Epithelial cell of esophagus (primary cell): ENCODE data around the gene GPSM1.

ENCODE experiments used
- DNase-seq: peaks from one replicate; pipeline ENCODE4 v3.0.0; 2010; ENCODE audit warnings: low read depth
- H3K4me3 ChIP-seq: 2 replicates; pipeline ENCODE4 v1.5.1; 2011; ENCODE audit warnings: mild to moderate bottlenecking, low read length, control low read depth
- TF ChIP-seq, protein P1 (sequence below): IDR thresholded peaks from 2 replicates; pipeline ENCODE4 v1.5.1; 2011; ENCODE audit warnings: low read depth, mild to moderate bottlenecking, low read length, control low read depth, inconsistent platforms; ENCODE audit not compliant: insufficient read depth; ENCODE audit errors: missing control alignments

Gene GPSM1

DNA sequence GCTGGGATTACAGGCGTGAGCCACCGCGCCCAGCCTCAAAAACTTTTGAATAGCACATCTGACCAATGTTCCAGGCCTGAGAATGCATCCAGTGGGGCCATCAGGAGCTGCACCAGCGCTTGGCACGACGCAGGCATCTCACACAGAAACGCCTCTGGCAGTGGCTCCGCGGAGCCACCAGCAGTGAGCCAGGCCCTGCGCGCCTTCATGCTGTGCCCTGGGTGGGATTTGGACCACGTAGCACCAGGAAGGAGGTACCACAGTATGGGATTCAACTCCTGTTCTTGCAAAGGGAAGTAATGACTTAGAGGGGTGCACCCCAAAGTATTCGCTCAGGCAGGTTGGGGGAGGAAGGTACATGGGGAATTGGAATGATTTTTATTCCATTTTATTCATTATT lies 26.5 kb upstream of the GPSM1 start:
- TF ChIP-seq, protein P1, sequence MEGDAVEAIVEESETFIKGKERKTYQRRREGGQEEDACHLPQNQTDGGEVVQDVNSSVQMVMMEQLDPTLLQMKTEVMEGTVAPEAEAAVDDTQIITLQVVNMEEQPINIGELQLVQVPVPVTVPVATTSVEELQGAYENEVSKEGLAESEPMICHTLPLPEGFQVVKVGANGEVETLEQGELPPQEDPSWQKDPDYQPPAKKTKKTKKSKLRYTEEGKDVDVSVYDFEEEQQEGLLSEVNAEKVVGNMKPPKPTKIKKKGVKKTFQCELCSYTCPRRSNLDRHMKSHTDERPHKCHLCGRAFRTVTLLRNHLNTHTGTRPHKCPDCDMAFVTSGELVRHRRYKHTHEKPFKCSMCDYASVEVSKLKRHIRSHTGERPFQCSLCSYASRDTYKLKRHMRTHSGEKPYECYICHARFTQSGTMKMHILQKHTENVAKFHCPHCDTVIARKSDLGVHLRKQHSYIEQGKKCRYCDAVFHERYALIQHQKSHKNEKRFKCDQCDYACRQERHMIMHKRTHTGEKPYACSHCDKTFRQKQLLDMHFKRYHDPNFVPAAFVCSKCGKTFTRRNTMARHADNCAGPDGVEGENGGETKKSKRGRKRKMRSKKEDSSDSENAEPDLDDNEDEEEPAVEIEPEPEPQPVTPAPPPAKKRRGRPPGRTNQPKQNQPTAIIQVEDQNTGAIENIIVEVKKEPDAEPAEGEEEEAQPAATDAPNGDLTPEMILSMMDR = no peak
- H3K4me3 ChIP-seq = no peak overlapping the region
- DNase-seq = no peak

DNA sequence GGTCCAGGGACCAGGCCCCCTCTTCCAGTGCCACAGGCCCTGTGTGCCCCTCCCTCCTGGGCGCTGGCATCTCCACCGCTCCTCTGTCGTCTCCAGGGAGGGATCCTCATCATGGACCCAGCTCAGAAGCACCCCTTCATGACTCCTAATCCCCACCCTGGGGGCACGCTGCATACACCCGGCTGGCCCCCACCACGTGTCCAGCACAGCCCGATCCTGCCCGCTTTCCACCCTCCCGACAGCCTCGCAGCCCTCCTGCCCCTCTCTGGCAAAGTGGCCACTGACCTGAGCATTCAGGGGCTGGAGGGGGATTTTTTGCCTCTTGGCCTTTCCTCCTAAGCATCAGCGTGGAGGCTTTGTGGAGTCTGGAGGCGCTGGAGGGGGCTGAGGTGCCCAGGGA lies 24.8 kb upstream of the GPSM1 start:
- H3K4me3 ChIP-seq = no peak overlapping the region
- no peak for DNase-seq
- TF ChIP-seq, protein P1 = no peak

DNA sequence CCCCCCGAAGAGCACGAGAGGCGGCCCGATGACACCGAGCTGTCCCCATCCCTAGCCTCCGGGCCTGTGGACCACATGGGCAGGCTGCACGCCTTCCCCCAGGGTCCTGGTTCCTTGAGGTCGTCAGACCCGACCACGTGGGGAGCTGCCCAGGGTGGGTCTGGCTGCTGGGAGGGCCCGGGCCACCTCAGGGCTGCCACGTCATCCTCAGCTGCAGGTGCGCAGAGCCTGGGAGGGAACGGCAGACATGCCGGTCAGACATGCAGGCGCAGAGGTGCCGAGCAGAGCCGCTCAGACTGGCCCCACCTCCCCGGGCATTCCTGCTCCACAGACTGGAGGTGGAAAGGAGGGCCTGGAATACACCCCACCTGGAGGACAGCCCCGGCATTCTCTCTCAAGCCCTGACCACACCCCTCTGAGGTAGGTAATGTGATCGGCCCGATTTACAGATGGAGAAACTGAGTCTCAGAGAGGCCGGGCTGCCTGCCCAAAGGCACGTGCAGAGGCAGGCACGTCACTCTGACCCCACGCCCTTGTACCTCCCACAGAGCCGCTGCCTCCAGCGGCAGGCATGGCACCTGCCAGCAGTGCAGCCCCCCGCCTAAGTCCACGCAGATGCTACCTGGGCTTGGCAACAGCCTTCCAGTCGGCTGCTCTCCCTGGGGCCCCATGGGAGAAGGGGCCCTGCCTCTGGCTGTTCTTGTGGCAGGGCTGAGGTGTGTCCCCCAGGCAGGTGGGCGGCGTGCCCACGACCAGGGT lies 24.1 kb upstream of the GPSM1 start:
- H3K4me3 ChIP-seq = no peak overlapping the region
- TF ChIP-seq, protein P1 = no peak
- no peak for DNase-seq

DNA sequence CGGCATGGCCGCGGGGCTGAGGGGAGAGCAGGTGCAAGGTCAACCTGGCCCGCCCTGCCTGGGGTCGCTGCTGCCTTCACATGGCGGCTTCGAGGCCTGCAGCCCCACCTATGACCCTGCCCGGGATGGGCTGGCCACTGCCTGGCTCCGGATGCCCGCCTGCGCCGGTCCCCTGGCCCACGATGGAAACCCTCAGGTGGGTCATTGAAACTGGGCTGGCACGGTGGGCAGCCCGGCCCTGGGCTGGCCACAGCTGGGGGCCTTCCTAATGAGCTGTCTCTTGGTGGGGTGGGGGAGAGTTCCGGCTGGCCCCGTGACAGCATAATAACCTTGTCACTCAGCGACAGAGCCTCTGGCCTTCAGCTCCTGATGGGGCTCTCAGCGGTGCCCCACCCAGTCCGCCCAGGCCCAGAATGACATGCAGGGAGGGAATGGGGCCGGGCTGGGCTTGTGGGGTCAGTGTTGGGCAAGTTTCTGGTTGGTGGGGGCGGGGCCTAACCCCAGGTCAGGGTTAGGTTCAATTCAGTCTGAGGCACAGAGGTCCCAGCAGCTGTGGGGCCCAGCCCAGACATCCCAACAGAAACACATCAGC lies 23.4 kb upstream of the GPSM1 start, which contains the start of gene CCDC187:
CCDC187 (minus strand) TSS at position 270 of the 592 bp plus-strand sequence; CDS start at position 6, 264 bp downstream.
- TF ChIP-seq, protein P1 = no peak

DNA sequence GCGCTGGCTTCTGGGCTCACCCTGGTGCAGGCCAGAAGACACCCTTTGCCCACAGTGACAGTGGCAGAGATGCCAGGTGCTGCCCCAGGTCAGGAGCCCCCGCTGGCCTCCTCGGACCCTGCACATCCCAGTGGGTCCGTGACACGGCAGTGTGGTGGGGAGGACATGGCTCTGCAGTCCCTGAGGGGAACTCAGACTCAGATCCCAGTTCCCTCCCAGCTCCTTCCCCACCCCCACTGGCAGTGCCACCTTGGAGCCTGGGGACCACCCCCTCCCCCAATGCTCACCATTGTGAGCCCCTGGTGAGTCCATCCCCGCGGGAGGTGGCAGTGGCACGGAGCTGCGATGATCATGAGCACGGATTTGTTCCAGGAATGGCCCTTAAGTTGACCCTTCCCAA lies 22.9 kb upstream of the GPSM1 start:
- no peak for DNase-seq

More for the DNA sequence above, 23.4 kb upstream of the GPSM1 start, which contains the start of gene CCDC187:
- H3K4me3 ChIP-seq = no peak within 1 kb of the TSS
- DNase-seq = no peak

DNA sequence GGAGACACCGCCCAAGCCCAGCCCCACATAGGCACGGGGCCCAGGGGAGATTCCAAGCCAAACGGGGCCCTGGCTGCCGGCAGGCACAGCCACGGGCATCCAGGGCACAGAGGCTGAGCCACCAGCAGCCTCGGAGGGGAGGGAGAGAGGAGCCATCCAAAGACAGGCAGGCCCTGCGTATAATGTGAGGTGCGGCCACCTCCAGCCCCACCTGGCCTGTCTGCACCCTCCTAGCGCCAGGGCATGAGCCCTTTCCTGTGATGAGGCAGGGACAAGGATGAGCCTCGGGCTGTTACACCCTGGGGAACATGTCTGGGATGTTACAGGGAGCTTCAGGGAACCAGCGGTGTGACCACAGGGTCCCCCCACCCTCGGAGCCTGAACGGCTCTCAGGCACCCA lies 22.4 kb upstream of the GPSM1 start:
- TF ChIP-seq, protein P1 = no peak
- H3K4me3 ChIP-seq = no peak overlapping the region
- DNase-seq = no peak

More for the DNA sequence above, 22.9 kb upstream of the GPSM1 start:
- no peak overlapping the region for H3K4me3 ChIP-seq
- TF ChIP-seq, protein P1 = no peak

DNA sequence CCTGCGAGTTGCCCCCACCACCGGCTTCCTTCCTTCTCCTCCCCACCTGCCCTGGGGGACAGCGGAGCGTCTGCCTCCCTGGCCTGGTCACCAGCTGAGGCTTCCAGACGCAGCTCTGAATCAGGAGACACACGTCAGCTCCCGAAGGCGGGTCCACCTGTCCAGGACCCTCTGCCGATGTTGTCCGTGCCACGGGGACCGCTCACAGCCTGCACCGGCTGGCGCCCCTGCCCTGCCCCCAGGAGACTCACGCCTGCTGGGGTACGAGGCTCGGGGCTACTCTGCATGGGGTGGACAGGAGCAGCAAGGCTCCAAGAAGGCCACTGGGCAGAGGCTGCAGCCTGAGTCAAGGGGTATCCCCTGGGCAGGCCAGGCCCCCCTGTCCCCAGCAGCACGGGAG lies 21.5 kb upstream of the GPSM1 start:
- H3K4me3 ChIP-seq = no peak overlapping the region
- no peak for DNase-seq
- TF ChIP-seq, protein P1 = no peak
